SK-N-SH (cell line): ENCODE measurements around the gene MAD1L1. TPM values are rescaled to one million over a fixed set of nuclear protein-coding genes. Genes with fewer than 3 reads are reported as not detected.

ENCODE experiments used
- CTCF ChIA-PET: fragments of 300-600, 350-600 bp; formaldehyde crosslinking; extraction: SDS; loops from one replicate; lab custom pipeline; 2021; lab: Yijun Ruan, JAX
- POLR2A ChIA-PET: fragments of 350-600 bp; sonication (Branson Sonifier 250); formaldehyde crosslinking; extraction: SDS; loops from one replicate; lab custom pipeline; 2020; ENCODE audit warnings: antibody characterized with exemption, inconsistent platforms; lab: Yijun Ruan, JAX
- DNase-seq: peaks from one replicate; pipeline ENCODE4 v3.0.0; 2012
- H2AFZ ChIP-seq: fragments of 200-600 bp; sonication (generic); 2 replicates; pipeline ENCODE4 v1.8.1; 2016; ENCODE audit warnings: antibody characterized with exemption, mild to moderate bottlenecking, low read depth
- H3F3A ChIP-seq: fragments of 200-600 bp; sonication (generic); replicated peaks from 2 replicates; pipeline ENCODE3; 2016; ENCODE audit warnings: antibody characterized with exemption, mild to moderate bottlenecking; ENCODE audit not compliant: insufficient read depth
- H3K27ac ChIP-seq, 2 experiments: fragments of 200-500 bp in 1 of 2; fragments of 200-600 bp in 1 of 2; sonication (Bioruptor generic) in 1 of 2; sonication (generic), shearing (Covaris generic) in 1 of 2; 2 replicates each; pipeline versions ENCODE4 v1.5.1 to v1.6.1; 2014 to 2016; ENCODE audit warnings: low read depth in 2 of 2, inconsistent platforms in 1 of 2, low read length in 1 of 2, mild to moderate bottlenecking in 1 of 2, mixed read lengths in 1 of 2
- H3K27me3 ChIP-seq: fragments of 200-600 bp; sonication (generic), shearing (Covaris generic); 2 replicates; pipeline ENCODE4 v1.6.1; 2016; ENCODE audit warnings: mixed run types; ENCODE audit not compliant: insufficient read depth
- H3K36me3 ChIP-seq, 2 experiments: fragments of 200-500 bp in 1 of 2; fragments of 200-600 bp in 1 of 2; sonication (Bioruptor generic) in 1 of 2; sonication (generic) in 1 of 2; replicated peaks in 1 of 2; 2 replicates each; pipeline versions ENCODE3 to v1.5.1; 2014 to 2016; ENCODE audit warnings: low read length in 1 of 2, mild to moderate bottlenecking in 1 of 2; ENCODE audit not compliant: insufficient read depth in 2 of 2, control insufficient read depth in 1 of 2
- H3K4me1 ChIP-seq, 2 experiments: fragments of 200-500 bp in 1 of 2; fragments of 200-600 bp in 1 of 2; sonication (Bioruptor generic) in 1 of 2; sonication (generic), shearing (Covaris generic) in 1 of 2; 2 replicates each; pipeline versions ENCODE4 v1.5.1 to v1.6.1; 2014 to 2016; ENCODE audit warnings: low read depth in 1 of 2, low read length in 1 of 2, mixed run types in 1 of 2; ENCODE audit not compliant: insufficient read depth in 2 of 2, control insufficient read depth in 1 of 2
- H3K4me2 ChIP-seq: fragments of 200-600 bp; sonication (generic), shearing (Covaris generic); 2 replicates; pipeline ENCODE4 v1.6.1; 2017; ENCODE audit warnings: mixed run types
- H3K4me3 ChIP-seq, 2 experiments: fragments of 200-500 bp in 1 of 2; fragments of 200-600 bp in 1 of 2; sonication (Bioruptor generic) in 1 of 2; sonication (generic), shearing (Covaris generic) in 1 of 2; 2 replicates each; pipeline versions ENCODE4 v1.5.1 to v1.8.1; 2014 to 2016; ENCODE audit warnings: low read depth in 2 of 2, inconsistent platforms in 1 of 2, low read length in 1 of 2, mild to moderate bottlenecking in 1 of 2, mixed read lengths in 1 of 2, moderate library complexity in 1 of 2
- H3K79me2 ChIP-seq: fragments of 200-600 bp; sonication (generic); 2 replicates; pipeline ENCODE4 v1.8.1; 2017; ENCODE audit warnings: mild to moderate bottlenecking; ENCODE audit not compliant: insufficient read depth
- H3K9ac ChIP-seq: fragments of 200-600 bp; sonication (generic); 2 replicates; pipeline ENCODE4 v1.6.1; 2017; ENCODE audit warnings: mixed run types
- H3K9me2 ChIP-seq: fragments of 200-600 bp; sonication (generic); 2 replicates; pipeline ENCODE4 v1.6.1; 2017; ENCODE audit warnings: mixed run types
- H3K9me3 ChIP-seq: fragments of 200-600 bp; sonication (generic); 2 replicates; pipeline ENCODE4 v1.6.1; 2017; ENCODE audit warnings: mixed run types, mild to moderate bottlenecking, moderate library complexity
- H4K20me1 ChIP-seq: fragments of 200-600 bp; sonication (generic); 2 replicates; pipeline ENCODE4 v1.6.1; 2017; ENCODE audit warnings: mild to moderate bottlenecking, mixed run types; ENCODE audit not compliant: insufficient read depth
- CHD2 ChIP-seq: fragments of 150-350 bp; IDR thresholded peaks from 2 replicates; pipeline ENCODE4 v1.6.1; 2018; ENCODE audit warnings: low read length; ENCODE audit not compliant: partially characterized antibody
- CTCF ChIP-seq: fragments of 200-600 bp; sonication (generic); IDR thresholded peaks from 2 replicates; pipeline ENCODE4 v1.6.1; 2017; ENCODE audit warnings: antibody characterized with exemption, mild to moderate bottlenecking, moderate library complexity
- EP300 ChIP-seq, 2 experiments: IDR thresholded peaks; 2 replicates each; pipeline versions ENCODE4 v1.4.0 to v1.6.1; 2012; ENCODE audit warnings: borderline replicate concordance in 1 of 2, low read depth in 1 of 2, low read length in 1 of 2
- FOSL2 ChIP-seq: IDR thresholded peaks from 2 replicates; pipeline ENCODE4 v1.4.0; 2012; ENCODE audit warnings: low read depth, mild to moderate bottlenecking, moderate library complexity, borderline replicate concordance
- FOXM1 ChIP-seq: IDR thresholded peaks from 2 replicates; pipeline ENCODE4 v1.4.0; 2012; ENCODE audit warnings: low read depth, mild to moderate bottlenecking
- GABPA ChIP-seq: IDR thresholded peaks from 2 replicates; pipeline ENCODE4 v1.4.0; 2012; ENCODE audit warnings: low read depth, mild to moderate bottlenecking
- JUND ChIP-seq: IDR thresholded peaks from 2 replicates; pipeline ENCODE4 v1.4.0; 2012
- MXI1 ChIP-seq: IDR thresholded peaks from 2 replicates; pipeline ENCODE4 v1.6.1; 2012; ENCODE audit warnings: mild to moderate bottlenecking, low read depth, low read length, improper control_type of control experiment
- RAD21 ChIP-seq: IDR thresholded peaks from 2 replicates; pipeline ENCODE4 v1.6.1; 2012; ENCODE audit warnings: mild to moderate bottlenecking, low read length
- RCOR1 ChIP-seq: fragments of 150-350 bp; IDR thresholded peaks from 2 replicates; pipeline ENCODE4 v1.6.1; 2017; ENCODE audit warnings: antibody characterized with exemption, low read length
- RFX5 ChIP-seq: IDR thresholded peaks from 2 replicates; pipeline ENCODE4 v1.6.1; 2012; ENCODE audit warnings: mild to moderate bottlenecking, improper control_type of control experiment, low read length
- SIN3A ChIP-seq: IDR thresholded peaks from 2 replicates; pipeline ENCODE4 v1.6.1; 2012; ENCODE audit warnings: low read depth, mild to moderate bottlenecking, low read length, moderate library complexity, borderline replicate concordance
- SMC3 ChIP-seq: IDR thresholded peaks from 2 replicates; pipeline ENCODE4 v1.6.1; 2012; ENCODE audit warnings: low read depth, low read length, improper control_type of control experiment
- TCF12 ChIP-seq: IDR thresholded peaks from 2 replicates; pipeline ENCODE4 v1.4.0; 2012
- TEAD4 ChIP-seq: IDR thresholded peaks from 2 replicates; pipeline ENCODE4 v1.4.0; 2012; ENCODE audit warnings: mild to moderate bottlenecking, borderline replicate concordance; ENCODE audit not compliant: insufficient read depth
- USF1 ChIP-seq: IDR thresholded peaks from 2 replicates; pipeline ENCODE4 v1.4.0; 2012; ENCODE audit warnings: low read depth, borderline replicate concordance
- WGBS: methylation state at CpG from one replicate; pipeline ENCODE4 v1.1.6; 2017; ENCODE audit warnings: low lambda C conversion rate; 5-methylcytosine and 5-hydroxymethylcytosine counted together
- polyA plus RNA-seq, 3 experiments: library from polyadenylated mRNA; depleted of rRNA; stranded (reverse); fragments of >200 nt; gene quantifications; 2 replicates each; pipeline ENCODE4 v1.2.3, GENCODE V29; 2012
- TF ChIP-seq, protein P1 (sequence below): fragments of 150-350 bp; IDR thresholded peaks from 2 replicates; pipeline ENCODE4 v1.6.1; 2017; ENCODE audit warnings: antibody characterized with exemption, low read length, low read depth, borderline replicate concordance

Gene MAD1L1
- polyA plus RNA-seq, 1 of the 3 experiments (the other 2 are of a cell fraction) = 46.2 TPM

- no peak overlapping the region for H3K27ac ChIP-seq
- ChIA-PET POLR2A (no interaction called here), CTCF (interaction anchor here (0.5 to 2.1 kb wide), 4 partner anchors 8 to 948 kb away, joined by 3 to 6 read pairs (median 4); no protein-coding TSS in a partner anchor)
- peaks cover 52 to 72% of the 10 kb centered on the region in 2 experiments for H3K36me3 ChIP-seq
- H4K20me1 ChIP-seq = 0 out of 2 replicates have a peak, but pooled peaks cover 5% of the 10 kb centered on the region
- H3K4me3 ChIP-seq = no peak overlapping the region
- H3K9ac ChIP-seq = no peak overlapping the region
- no peaks in the 10 kb centered on the region for H3F3A ChIP-seq
- no peak overlapping the region for H2AFZ ChIP-seq
- H3K9me2 ChIP-seq = no peaks in the 10 kb centered on the region
- H3K9me3 ChIP-seq = no peaks in the 10 kb centered on the region
- no peak for DNase-seq
- peaks cover 0 to 8% of the 10 kb centered on the region in 2 experiments; a peak in 1 of 4 replicates for H3K4me1 ChIP-seq
- TF ChIP-seq TEAD4 (no peak), GABPA (no peak), RCOR1 (no peak), CHD2 (no peak), RFX5 (no peak)
- TF ChIP-seq, all 33 proteins: peak for 0
- H3K79me2 ChIP-seq = no peaks in the 10 kb centered on the region
- no peaks in the 10 kb centered on the region for H3K27me3 ChIP-seq
- H3K4me2 ChIP-seq = no peak overlapping the region
- 93% methylated on average over 12 of the region's 13 CpGs for WGBS
Measured at GRCh38 chr7:2211926-2212325, 20.8 kb downstream of the MAD1L1 start.

GRCh38 chr7:2211259-2211880, 21.4 kb downstream of the MAD1L1 start:
- 0 out of 2 replicates have a peak, but pooled peaks cover 5% of the 10 kb centered on the region for H4K20me1 ChIP-seq
- no peak for TF ChIP-seq FOSL2
- TF ChIP-seq MXI1 = no peak
- TF ChIP-seq RCOR1 = no peak
- no peak for TF ChIP-seq FOXM1
- TF ChIP-seq CHD2 = no peak
- TF ChIP-seq EP300 (IDR thresholded peaks at IDR 0.05; ENCODE audit: borderline replicate concordance in 1 of 2, low read depth in 1 of 2, low read length in 1 of 2) = no peak
- TF ChIP-seq RFX5 = no peak
- no peak for TF ChIP-seq CTCF
- TF ChIP-seq, protein P1, sequence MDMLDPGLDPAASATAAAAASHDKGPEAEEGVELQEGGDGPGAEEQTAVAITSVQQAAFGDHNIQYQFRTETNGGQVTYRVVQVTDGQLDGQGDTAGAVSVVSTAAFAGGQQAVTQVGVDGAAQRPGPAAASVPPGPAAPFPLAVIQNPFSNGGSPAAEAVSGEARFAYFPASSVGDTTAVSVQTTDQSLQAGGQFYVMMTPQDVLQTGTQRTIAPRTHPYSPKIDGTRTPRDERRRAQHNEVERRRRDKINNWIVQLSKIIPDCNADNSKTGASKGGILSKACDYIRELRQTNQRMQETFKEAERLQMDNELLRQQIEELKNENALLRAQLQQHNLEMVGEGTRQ = no peak
- TF ChIP-seq RAD21 = no peak
- TF ChIP-seq SMC3 = no peak
- TF ChIP-seq TCF12 = no peak
- no peak for TF ChIP-seq SIN3A
- TF ChIP-seq JUND = no peak
- no peak for TF ChIP-seq USF1
- H3K79me2 ChIP-seq = no peaks in the 10 kb centered on the region
- H3F3A ChIP-seq = no peaks in the 10 kb centered on the region
- H3K4me3 ChIP-seq = no peak overlapping the region
- POLR2A ChIA-PET = no interaction called here
- no peak overlapping the region for H2AFZ ChIP-seq
- no peaks in the 10 kb centered on the region for H3K9me2 ChIP-seq
- peaks cover 57 to 66% of the 10 kb centered on the region in 2 experiments for H3K36me3 ChIP-seq
- H3K27ac ChIP-seq = no peak overlapping the region; a peak in 1 of 4 replicates
- 85% methylated on average over 10 of the region's 15 CpGs for WGBS
- H3K9ac ChIP-seq = no peak overlapping the region
- no peaks in the 10 kb centered on the region for H3K9me3 ChIP-seq
- no peak for DNase-seq
- peaks cover 0 to 8% of the 10 kb centered on the region in 2 experiments; a peak in 1 of 4 replicates for H3K4me1 ChIP-seq
- no peak overlapping the region for H3K4me2 ChIP-seq
- H3K27me3 ChIP-seq = no peaks in the 10 kb centered on the region
- CTCF ChIA-PET = interaction anchor here (1.1 to 2.5 kb wide), 4 partner anchors 8 to 548 kb away, joined by 3 to 17 read pairs (median 4); no protein-coding TSS in a partner anchor
